HG02840 (cell line): ENCODE data around the gene BCAN.

Experiments used
- ATAC-seq: cut with Tn5 transposase; IDR thresholded peaks from one replicate; pipeline ENCODE4 v1.9.1; 2021; ENCODE audit warnings: mild to moderate bottlenecking, moderate library complexity, moderate number of reproducible peaks; ENCODE audit not compliant: unreplicated experiment, low FRiP score

BCAN gene

GRCh38 chr1:156692925-156693847, 51.3 kb downstream of the BCAN start:
- no peak for ATAC-seq

DNA sequence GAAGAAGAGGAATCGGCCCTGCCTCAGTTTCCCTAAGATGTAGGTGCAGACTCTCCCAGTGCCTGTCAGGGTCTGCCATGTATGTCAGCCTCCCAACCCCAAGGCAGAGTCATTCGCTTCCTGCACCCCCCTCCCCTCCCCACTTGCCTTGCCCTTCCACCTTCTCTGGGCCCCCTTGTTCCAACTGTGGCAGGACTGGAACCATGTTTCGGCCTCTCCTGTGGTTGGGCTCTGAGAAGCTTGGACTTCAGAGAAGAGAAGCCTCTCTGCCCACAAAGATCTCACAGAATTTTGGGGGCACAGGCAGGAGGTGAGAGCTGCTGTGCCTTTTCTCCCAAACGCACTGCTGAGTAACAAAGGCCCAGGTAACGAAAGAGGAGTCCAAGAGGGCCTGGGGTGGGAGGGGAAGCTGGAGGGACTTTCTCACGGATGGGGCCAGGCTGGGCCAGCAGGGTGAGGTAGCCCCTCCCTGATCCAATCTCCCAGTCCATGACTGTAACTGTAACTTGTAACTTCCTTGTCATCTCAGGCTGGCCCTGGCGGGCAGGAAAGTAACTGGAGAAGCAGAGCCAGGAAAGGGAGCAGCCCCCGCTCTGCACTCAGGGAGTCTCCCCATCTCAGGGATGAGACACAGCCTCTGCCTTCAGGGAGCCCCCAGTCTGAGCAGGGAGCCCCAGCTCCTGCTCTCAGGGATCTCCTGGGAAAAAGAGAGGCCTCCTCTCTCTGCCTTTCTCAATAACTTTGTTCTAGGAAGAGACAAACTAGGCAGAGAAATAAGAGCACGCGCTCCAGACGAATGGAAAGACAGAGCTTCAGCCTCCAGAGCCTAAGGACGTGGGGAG, 52.2 kb downstream of the BCAN start:
- no peak for ATAC-seq

- ATAC-seq, result no peak
Observed at GRCh38 chr1:156694690-156694962, 52.7 kb downstream of the BCAN start.

DNA sequence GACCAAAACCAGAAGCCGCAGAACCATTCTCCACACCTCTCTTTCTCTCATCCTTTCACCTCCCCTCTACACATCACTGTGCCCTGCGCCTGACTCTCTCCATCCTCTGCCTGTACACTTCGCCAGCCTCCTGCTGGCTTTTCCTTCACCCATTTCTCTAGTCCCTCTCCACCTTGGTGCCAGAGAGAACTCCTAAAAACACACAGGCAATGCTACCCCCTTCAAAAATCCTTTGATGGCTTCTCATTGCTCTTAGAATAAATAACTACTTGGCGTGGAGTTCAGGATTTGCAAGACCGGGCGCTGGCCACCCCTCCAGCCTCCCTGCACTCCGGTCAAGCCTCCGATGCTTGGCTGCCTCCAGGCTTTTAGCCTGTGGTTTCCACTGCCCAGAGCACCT, 54.8 kb downstream of the BCAN start:
- ATAC-seq, result no peak

GRCh38 chr1:156697481-156697880, 55.6 kb downstream of the BCAN start:
- no peak for ATAC-seq

DNA sequence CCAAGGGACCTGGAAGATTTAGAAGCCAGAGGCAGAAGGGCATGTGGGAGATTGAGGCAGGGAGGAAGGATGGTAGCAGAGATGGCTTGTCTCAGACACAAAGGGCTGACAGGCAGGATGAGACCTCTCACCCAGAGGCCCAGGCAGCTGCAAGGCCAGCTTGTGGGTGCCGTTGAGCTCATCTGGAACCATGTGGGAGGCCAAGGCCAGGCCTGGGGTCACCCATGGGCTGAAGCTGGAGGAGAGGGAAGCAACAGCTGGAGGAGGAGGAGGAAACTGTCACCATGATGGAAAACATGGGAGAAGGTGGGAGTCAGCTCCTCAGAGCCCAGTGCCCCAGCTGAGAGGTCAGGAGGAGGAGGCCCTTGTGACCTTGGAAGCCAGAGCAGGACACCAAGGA, 57.1 kb downstream of the BCAN start:
- ATAC-seq, result no peak

DNA sequence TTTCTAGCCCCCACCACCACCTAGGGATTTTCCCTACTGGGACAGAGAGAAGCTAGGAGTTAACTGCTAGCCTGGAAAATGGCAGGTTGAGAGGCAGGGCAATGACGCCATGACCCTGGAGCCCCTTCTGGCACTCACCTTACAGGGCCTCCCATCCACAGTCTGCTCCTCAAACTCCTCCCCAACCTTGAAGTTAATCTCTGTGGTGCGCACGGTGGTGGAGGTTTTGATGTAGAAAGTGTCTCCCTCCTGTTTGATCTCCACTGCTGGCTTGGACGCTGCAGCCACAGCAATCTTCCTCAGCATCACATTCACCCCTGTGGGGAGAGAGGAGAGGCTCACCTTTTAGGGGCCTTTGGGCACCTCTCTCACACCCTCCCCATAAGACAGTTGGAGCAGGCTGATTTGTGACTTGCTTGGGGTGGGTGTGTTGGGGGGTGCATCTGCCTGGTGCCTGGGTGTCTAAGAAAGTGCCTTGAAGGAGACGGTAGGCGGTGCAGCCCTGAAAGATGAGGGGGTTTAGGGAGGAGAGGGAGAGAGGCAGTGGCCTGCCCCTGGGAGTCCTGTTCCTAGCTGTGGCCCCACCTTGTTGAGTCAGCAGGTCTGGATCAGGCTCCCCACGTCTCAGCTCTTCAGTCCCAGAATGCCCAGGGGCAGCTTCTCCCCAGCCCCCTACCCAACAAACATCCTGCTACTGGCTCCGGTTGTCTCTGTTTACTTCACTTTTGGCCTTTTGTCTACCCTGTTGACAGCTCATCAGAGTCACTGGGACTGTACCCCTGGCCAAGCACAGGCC, 59.0 kb downstream of the BCAN start:
- no peak for ATAC-seq

DNA sequence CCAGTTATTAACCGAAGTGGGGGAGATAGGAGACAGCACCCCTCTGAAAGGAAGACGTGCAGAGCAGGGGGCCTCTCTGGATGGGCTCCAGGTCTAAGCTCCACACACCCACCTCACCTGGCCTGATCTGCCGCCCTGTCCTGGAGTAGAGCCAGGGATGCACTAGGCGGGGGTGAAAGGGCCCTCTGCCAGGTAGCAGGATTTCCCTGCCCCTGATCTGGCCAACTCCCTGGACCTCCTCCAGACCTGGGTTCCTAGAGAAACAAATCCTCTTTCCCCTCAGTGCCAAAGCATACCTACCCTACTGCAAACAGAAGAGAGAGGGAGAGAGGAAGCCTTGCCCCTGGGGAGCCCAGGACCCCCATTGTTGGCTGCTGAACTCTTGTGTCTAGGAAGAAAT, 61.4 kb downstream of the BCAN start:
- no peak for ATAC-seq

- ATAC-seq, result no peak
Observed at GRCh38 chr1:156703741-156704140, 61.8 kb downstream of the BCAN start.

DNA sequence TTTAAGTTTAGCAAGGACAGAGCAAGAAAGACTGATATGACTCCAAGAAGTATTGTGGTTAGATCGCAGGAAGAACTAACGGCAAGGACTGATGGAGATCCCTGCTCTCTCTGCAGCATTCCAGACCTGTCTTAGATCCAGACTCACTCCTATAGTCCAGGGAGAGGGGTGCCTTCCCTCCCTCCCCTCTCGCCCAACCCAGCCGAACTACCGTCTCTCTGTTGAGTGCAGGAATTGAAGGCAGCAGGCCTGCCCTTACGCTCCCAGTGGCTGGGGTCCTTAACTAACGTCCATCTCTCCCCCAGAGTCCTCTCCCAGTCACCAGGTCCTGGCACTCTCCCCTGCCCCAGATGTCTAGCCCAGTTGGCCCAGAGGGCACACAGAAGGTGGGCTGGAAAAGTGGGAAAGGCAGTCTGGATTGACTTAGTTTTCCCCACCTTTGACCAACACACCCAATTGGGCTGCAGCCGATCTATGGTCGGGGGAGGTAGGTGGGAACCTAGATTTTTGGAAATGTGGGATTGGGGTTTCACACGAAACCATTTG, 62.3 kb downstream of the BCAN start:
- no peak for ATAC-seq

DNA sequence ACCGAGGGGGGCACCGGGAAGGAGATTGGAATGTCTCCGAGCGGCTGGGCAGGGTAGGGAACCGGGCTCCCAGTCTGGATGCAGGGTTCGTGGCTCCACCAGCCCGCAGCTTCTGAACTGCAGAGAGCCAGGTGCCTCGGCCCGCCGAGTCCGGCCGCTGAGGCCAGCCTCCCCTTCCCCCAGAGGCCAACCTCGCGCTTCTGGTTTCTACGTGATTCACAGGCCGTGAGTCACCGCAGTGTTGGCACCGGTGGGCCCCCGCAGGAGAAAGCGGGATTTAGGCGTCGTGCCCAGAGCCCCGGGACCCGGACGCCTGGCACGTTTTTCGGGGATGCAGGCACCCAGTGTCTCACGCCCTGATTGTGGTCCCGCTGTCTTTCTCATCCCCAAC, 63.0 kb downstream of the BCAN start:
- no peak for ATAC-seq

GRCh38 chr1:156705321-156705917, 63.5 kb downstream of the BCAN start, which contains the start of gene CRABP2:
CRABP2 (minus strand) TSS chr1:156705583; CDS start chr1:156705446, 137 bp downstream.
- ATAC-seq, result no peak

- no peak for ATAC-seq
Observed at GRCh38 chr1:156705918-156706656, 64.2 kb downstream of the BCAN start.

- ATAC-seq, result no peak
Observed at GRCh38 chr1:156706657-156707416, 64.9 kb downstream of the BCAN start.

GRCh38 chr1:156707417-156708217, 65.7 kb downstream of the BCAN start:
- no peak for ATAC-seq

DNA sequence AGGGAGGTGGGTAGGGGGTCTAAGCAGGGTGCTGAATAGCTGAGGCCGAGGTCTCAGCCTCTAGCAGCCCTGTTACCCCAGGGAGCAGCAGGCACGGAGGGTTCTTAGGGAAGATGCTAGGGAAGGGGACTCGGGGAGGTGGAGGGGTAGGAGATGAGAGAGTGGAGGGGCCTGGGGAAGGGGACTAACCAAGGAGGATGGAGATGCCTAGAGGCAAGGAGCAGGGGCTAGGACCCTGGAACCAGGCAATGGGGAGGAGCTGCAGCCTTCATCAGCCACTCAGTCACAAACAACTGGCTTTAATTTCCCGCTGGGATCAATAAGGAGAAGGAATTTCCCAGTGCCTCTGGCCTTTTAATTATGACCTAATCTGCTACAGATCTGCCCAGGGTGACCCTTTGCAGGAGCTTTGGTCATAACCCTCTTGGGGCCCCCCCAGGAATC, 66.3 kb downstream of the BCAN start:
- ATAC-seq, result no peak

DNA sequence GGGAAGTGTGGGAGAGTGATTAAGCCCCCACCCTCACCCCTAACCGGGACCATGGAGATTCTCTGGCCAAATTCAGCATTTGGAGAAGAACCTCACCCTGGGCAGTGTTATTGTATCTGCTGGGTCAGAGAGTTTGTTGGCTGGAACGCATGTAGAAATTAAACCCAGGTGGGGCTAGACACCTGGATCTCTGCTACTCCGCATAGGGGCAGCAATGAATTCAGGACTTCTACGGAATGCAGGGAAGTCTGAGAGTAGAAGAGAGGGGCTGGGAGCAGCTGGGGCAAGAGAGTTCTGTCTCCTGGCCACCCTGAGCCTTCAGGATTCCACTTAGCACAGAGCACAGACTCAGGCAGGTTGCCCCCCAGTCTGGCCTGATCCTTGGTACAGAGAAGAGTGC, 67.1 kb downstream of the BCAN start:
- ATAC-seq, result no peak
